Neutrophil (primary cell): ENCODE measurements around the gene PLXND1.

Source experiments
- H3K27ac ChIP-seq: fragments of 200-600 bp; sonication (generic); 2 replicates; pipeline ENCODE4 v1.5.1; 2016; ENCODE audit warnings: mild to moderate bottlenecking, moderate library complexity
- H3K27me3 ChIP-seq: fragments of 200-600 bp; sonication (generic); 2 replicates; pipeline ENCODE4 v1.6.0; 2016; ENCODE audit warnings: mild to moderate bottlenecking
- H3K36me3 ChIP-seq: fragments of 200-600 bp; sonication (generic); 2 replicates; pipeline ENCODE4 v1.5.1; 2017
- H3K4me1 ChIP-seq, 2 experiments: fragments of 200-600 bp in 1 of 2; sonication (generic) in 1 of 2; 1 replicate in 1 of 2; 2 replicates in 1 of 2; pipeline versions ENCODE4 v1.5.1 to v1.6.1; 2013 to 2016; ENCODE audit warnings: low read depth in 1 of 2, low read length in 1 of 2, mild to moderate bottlenecking in 1 of 2, moderate library complexity in 1 of 2; ENCODE audit not compliant: control insufficient read depth in 1 of 2, insufficient read depth in 1 of 2
- H3K4me3 ChIP-seq, 2 experiments: fragments of 200-600 bp in 1 of 2; sonication (generic) in 1 of 2; 1 replicate in 1 of 2; 2 replicates in 1 of 2; pipeline ENCODE4 v1.5.1; 2013 to 2016; ENCODE audit warnings: low read depth in 1 of 2, low read length in 1 of 2, mild to moderate bottlenecking in 1 of 2, moderate library complexity in 1 of 2
- H3K9me3 ChIP-seq: fragments of 200-600 bp; sonication (generic); 2 replicates; pipeline ENCODE4 v1.5.1; 2016
- CTCF ChIP-seq: fragments of 200-600 bp; sonication (generic); IDR thresholded peaks from 2 replicates; pipeline ENCODE4 v1.5.1; 2016; ENCODE audit warnings: antibody characterized with exemption

Gene PLXND1

GRCh38 chr3:129618186-129618820 is 11.8 kb upstream of the PLXND1 start:
- peaks cover 0 to 7% of the 10 kb centered on the region in 2 experiments for H3K4me1 ChIP-seq
- peaks cover 43% of the 10 kb centered on the region for H3K27me3 ChIP-seq
- H3K27ac ChIP-seq, result no peak overlapping the region
- H3K9me3 ChIP-seq, result no peaks in the 10 kb centered on the region
- TF ChIP-seq CTCF, result no peak
- H3K36me3 ChIP-seq, result no peaks in the 10 kb centered on the region
- no peak overlapping the region for H3K4me3 ChIP-seq

DNA sequence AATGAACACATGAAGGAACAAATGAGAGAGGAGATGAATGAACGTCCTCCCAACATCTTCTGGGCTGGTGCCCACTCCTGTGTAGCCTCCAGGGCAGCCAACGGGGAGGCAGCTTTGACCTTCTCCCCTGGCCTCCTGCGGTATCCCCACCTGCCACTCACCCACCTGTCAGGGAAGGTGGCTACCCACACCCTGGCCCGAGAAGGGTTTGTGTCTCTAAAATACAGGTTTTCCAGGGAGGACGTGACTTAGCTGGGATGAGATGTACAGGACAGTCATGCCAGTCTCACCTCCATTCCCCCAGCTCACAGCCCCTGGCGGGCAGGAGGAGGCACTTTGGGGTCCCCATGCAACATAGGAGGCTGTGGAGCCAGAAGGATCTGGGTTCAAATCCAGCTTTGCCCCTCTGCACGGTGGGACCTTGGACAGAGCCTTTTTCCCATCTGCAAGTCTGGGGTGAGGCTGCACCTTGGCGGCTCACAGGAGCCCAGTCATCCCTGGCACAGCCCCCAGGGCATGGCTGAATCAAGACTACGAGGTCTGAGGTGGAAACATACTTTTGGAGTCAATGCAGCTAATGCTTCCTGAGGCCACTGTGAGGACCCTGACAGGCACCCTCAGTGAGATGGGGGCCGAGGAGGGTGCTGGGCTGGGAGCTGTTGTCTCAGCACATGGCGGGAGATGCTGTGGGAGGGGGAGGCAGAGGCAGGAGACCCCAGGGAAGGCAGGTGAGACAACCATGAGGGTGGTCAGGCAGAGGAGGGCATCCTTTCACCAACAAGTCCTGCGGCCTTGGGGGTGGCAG is 11.1 kb upstream of the PLXND1 start:
- Histone ChIP-seq H3K27ac (no peak overlapping the region), H3K27me3 (peaks cover 43% of the 10 kb centered on the region), H3K4me3 (no peak overlapping the region), H3K9me3 (no peaks in the 10 kb centered on the region), H3K4me1 (peaks cover 0 to 7% of the 10 kb centered on the region in 2 experiments), H3K36me3 (no peaks in the 10 kb centered on the region)
- no peak for TF ChIP-seq CTCF

DNA sequence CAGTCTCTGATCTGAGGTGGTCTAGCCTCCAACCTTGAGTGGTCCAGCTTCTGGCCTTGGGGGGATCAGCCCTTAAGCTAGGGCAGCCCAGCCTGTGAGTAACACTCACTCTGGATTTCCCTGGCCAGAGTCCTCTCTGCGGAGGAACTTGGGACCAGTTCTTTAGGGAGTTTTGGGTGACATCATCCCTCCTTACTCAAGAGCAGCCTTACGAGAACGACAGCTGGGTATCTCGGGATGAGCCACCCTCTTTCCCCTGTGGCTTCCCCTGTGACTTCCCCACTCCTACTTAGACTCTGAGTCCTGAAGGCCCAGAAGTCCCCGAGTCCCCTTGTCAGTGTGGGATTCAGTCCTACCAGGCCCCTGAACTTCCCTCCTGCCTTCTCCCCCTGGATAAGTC is 10.2 kb upstream of the PLXND1 start:
- peaks cover 48% of the 10 kb centered on the region for H3K27me3 ChIP-seq
- H3K36me3 ChIP-seq, result no peaks in the 10 kb centered on the region
- no peak for TF ChIP-seq CTCF
- H3K27ac ChIP-seq, result no peak overlapping the region
- H3K4me3 ChIP-seq, result no peak overlapping the region
- peaks cover 0 to 7% of the 10 kb centered on the region in 2 experiments for H3K4me1 ChIP-seq
- no peaks in the 10 kb centered on the region for H3K9me3 ChIP-seq

DNA sequence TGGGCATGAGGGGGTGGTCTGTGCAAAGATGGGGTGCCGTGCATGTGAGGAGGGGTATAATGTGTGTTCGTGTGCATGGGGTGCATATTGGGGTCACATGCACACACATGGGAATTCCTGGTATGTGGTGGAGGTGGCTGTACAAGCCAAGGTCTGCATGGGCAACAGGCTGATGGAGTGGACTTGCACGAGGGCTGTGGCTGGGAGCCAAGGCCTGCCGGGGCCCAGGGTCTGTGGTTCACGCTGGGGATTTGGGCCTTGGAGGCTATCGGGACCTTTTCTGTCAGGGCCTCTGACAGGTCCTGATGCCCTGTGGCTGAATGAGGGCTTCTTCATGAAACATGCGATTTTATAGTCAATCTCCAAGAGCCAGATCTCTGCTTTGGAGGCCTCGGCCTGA is 9.8 kb upstream of the PLXND1 start:
- Histone ChIP-seq H3K4me3 (no peak overlapping the region), H3K27me3 (peaks cover 51% of the 10 kb centered on the region), H3K9me3 (no peaks in the 10 kb centered on the region), H3K36me3 (no peaks in the 10 kb centered on the region), H3K27ac (no peak overlapping the region), H3K4me1 (peaks cover 0 to 7% of the 10 kb centered on the region in 2 experiments)
- no peak for TF ChIP-seq CTCF

- H3K4me1 ChIP-seq, result peaks cover 0 to 7% of the 10 kb centered on the region in 2 experiments
Measured at GRCh38 chr3:129615751-129616281, 9.3 kb upstream of the PLXND1 start.

More at GRCh38 chr3:129615751-129616281, 9.3 kb upstream of the PLXND1 start:
- TF ChIP-seq CTCF, result no peak
- Histone ChIP-seq H3K36me3 (no peaks in the 10 kb centered on the region), H3K4me3 (no peak overlapping the region), H3K27me3 (peaks cover 56% of the 10 kb centered on the region), H3K9me3 (no peaks in the 10 kb centered on the region), H3K27ac (no peak overlapping the region)
